IMR-90 (cell line): ENCODE measurements around the gene VEGFA. TPM values are rescaled to one million over a fixed set of nuclear protein-coding genes. Genes with fewer than 3 reads are reported as not detected.

ENCODE experiments used
- ATAC-seq: fragments of 200-7000 bp; cut with Tn5 transposase; 2 replicates; pipeline ENCODE4 v1.9.1; 2020; ENCODE audit warnings: low read depth, mild to moderate bottlenecking, moderate library complexity
- BruUV-seq: library from RNA; stranded (reverse); fragments of 400-500 nt; replicated peaks from 2 replicates; lab custom pipeline; 2021; lab: Mats Ljungman, UMichigan
- CTCF ChIA-PET: fragments of 300-600 bp; formaldehyde crosslinking; extraction: SDS; loops from one replicate; lab custom pipeline; 2021; ENCODE audit warnings: antibody characterized with exemption; lab: Yijun Ruan, JAX
- POLR2A ChIA-PET: fragments of 300-600 bp; sonication (Branson Sonifier 250); formaldehyde crosslinking; loops from one replicate; lab custom pipeline; 2022; ENCODE audit warnings: antibody characterized with exemption; ENCODE audit not compliant: unreplicated experiment; lab: Charles Lee
- DNase-seq: peaks from one replicate; pipeline ENCODE4 v3.0.0; 2013
- H2AFZ ChIP-seq: replicated peaks from 2 replicates; pipeline ENCODE3; 2013; ENCODE audit warnings: low read length, mild to moderate bottlenecking; ENCODE audit not compliant: poor library complexity
- H2AK5ac ChIP-seq: 2 replicates; pipeline ENCODE4 v1.6.1; 2013; ENCODE audit warnings: low read depth, low read length, inconsistent platforms
- H2AK9ac ChIP-seq: replicated peaks from 2 replicates; pipeline ENCODE3; 2013; ENCODE audit warnings: mild to moderate bottlenecking, low read depth, low read length, moderate library complexity; ENCODE audit not compliant: poor library complexity
- H2BK120ac ChIP-seq: 2 replicates; pipeline ENCODE4 v1.6.1; 2013; ENCODE audit warnings: low read depth, low read length, inconsistent platforms
- H2BK15ac ChIP-seq: 3 replicates; pipeline ENCODE4 v1.6.1; 2013; ENCODE audit warnings: low read depth, low read length, inconsistent platforms
- H2BK20ac ChIP-seq: 2 replicates; pipeline ENCODE4 v1.6.1; 2013; ENCODE audit warnings: low read depth, mild to moderate bottlenecking, inconsistent platforms, low read length, moderate library complexity
- H2BK5ac ChIP-seq: 2 replicates; pipeline ENCODE4 v1.6.1; 2013; ENCODE audit warnings: mild to moderate bottlenecking, low read depth, low read length, inconsistent platforms; ENCODE audit not compliant: poor library complexity, severe bottlenecking
- H3K14ac ChIP-seq: replicated peaks from 2 replicates; pipeline ENCODE4 v1.6.1; 2013; ENCODE audit warnings: low read depth, low read length, inconsistent platforms
- H3K18ac ChIP-seq: 2 replicates; pipeline ENCODE4 v1.6.1; 2013; ENCODE audit warnings: low read depth, low read length, control low read depth
- H3K23ac ChIP-seq: 2 replicates; pipeline ENCODE4 v1.6.1; 2013; ENCODE audit warnings: low read depth, low read length, inconsistent platforms
- H3K27ac ChIP-seq: 2 replicates; pipeline ENCODE4 v1.5.1; 2013; ENCODE audit warnings: mild to moderate bottlenecking, control low read depth, low read length; ENCODE audit not compliant: insufficient read depth
- H3K27me3 ChIP-seq: 2 replicates; pipeline ENCODE4 v1.6.1; 2013; ENCODE audit warnings: low read length; ENCODE audit not compliant: control insufficient read depth, insufficient read depth
- H3K36me3 ChIP-seq: 2 replicates; pipeline ENCODE4 v1.6.1; 2013; ENCODE audit warnings: low read length, mixed read lengths; ENCODE audit not compliant: control insufficient read depth, insufficient read depth
- H3K4ac ChIP-seq: 2 replicates; pipeline ENCODE4 v1.6.1; 2013; ENCODE audit warnings: low read depth, low read length, inconsistent platforms
- H3K4me1 ChIP-seq: 2 replicates; pipeline ENCODE4 v1.6.1; 2013; ENCODE audit warnings: low read length, mixed read lengths; ENCODE audit not compliant: control insufficient read depth, insufficient read depth
- H3K4me2 ChIP-seq: 2 replicates; pipeline ENCODE4 v1.6.1; 2013; ENCODE audit warnings: low read depth, mild to moderate bottlenecking, control low read depth, low read length, moderate library complexity
- H3K4me3 ChIP-seq: 2 replicates; pipeline ENCODE4 v1.5.1; 2013; ENCODE audit warnings: low read depth, mild to moderate bottlenecking, control low read depth, low read length, moderate library complexity; ENCODE audit not compliant: insufficient read depth
- H3K56ac ChIP-seq: 2 replicates; pipeline ENCODE4 v1.6.1; 2013; ENCODE audit warnings: low read length, inconsistent platforms; ENCODE audit not compliant: insufficient read depth; ENCODE audit errors: extremely low read depth
- H3K79me1 ChIP-seq, 2 experiments: 2 replicates each; pipeline ENCODE4 v1.6.1; 2013; ENCODE audit warnings: low read length in 2 of 2, inconsistent platforms in 1 of 2, low read depth in 1 of 2
- H3K9ac ChIP-seq: 2 replicates; pipeline ENCODE4 v1.6.1; 2013; ENCODE audit warnings: low read depth, low read length, control low read depth
- H3K9me1 ChIP-seq: 2 replicates; pipeline ENCODE4 v1.6.1; 2013; ENCODE audit warnings: low read length, inconsistent platforms; ENCODE audit not compliant: insufficient read depth
- H3K9me3 ChIP-seq: 2 replicates; pipeline ENCODE4 v1.6.1; 2013; ENCODE audit warnings: low read length; ENCODE audit not compliant: control insufficient read depth, insufficient read depth
- H4K20me1 ChIP-seq: 2 replicates; pipeline ENCODE4 v1.6.1; 2013; ENCODE audit warnings: low read length, inconsistent platforms; ENCODE audit not compliant: insufficient read depth
- H4K5ac ChIP-seq: 2 replicates; pipeline ENCODE4 v1.6.1; 2013; ENCODE audit warnings: mild to moderate bottlenecking, low read depth, low read length, control low read depth
- H4K8ac ChIP-seq, 2 experiments: 2 replicates each; pipeline ENCODE4 v1.6.1; 2013; ENCODE audit warnings: low read depth in 2 of 2, low read length in 2 of 2, control low read depth in 1 of 2, inconsistent platforms in 1 of 2
- H4K91ac ChIP-seq: 2 replicates; pipeline ENCODE4 v1.6.1; 2013; ENCODE audit warnings: low read depth, low read length, inconsistent platforms; ENCODE audit not compliant: insufficient read depth
- BHLHE40 ChIP-seq: fragments of 150-350 bp; IDR thresholded peaks from 2 replicates; pipeline ENCODE4 v1.6.1; 2016; ENCODE audit warnings: mild to moderate bottlenecking, low read depth, low read length
- CEBPB ChIP-seq: IDR thresholded peaks from 2 replicates; pipeline ENCODE4 v1.6.1; 2012; ENCODE audit warnings: low read depth, low read length, improper control_type of control experiment
- CHD1 ChIP-seq: IDR thresholded peaks from 2 replicates; pipeline ENCODE4 v1.6.1; 2012; ENCODE audit warnings: low read depth, low read length, improper control_type of control experiment
- CTCF ChIP-seq: conservative IDR thresholded peaks from 2 replicates; pipeline ENCODE4 v1.5.1; 2012; ENCODE audit warnings: mild to moderate bottlenecking, low read depth, low read length, improper control_type of control experiment
- ELK1 ChIP-seq: fragments of 150-350 bp; IDR thresholded peaks from 2 replicates; pipeline ENCODE4 v1.6.1; 2016; ENCODE audit warnings: low read depth, mild to moderate bottlenecking, low read length, moderate library complexity, borderline replicate concordance
- FOS ChIP-seq: fragments of 150-350 bp; IDR thresholded peaks from 2 replicates; pipeline ENCODE4 v1.6.1; 2016; ENCODE audit warnings: low read depth, low read length
- MAFK ChIP-seq: IDR thresholded peaks from 2 replicates; pipeline ENCODE4 v1.6.1; 2012; ENCODE audit warnings: low read depth, low read length, improper control_type of control experiment
- MAZ ChIP-seq: IDR thresholded peaks from 2 replicates; pipeline ENCODE4 v1.6.1; 2012; ENCODE audit warnings: low read depth, mild to moderate bottlenecking, low read length, improper control_type of control experiment, moderate library complexity, borderline replicate concordance
- MXI1 ChIP-seq: IDR thresholded peaks from 2 replicates; pipeline ENCODE4 v1.6.1; 2012; ENCODE audit warnings: low read depth, mild to moderate bottlenecking, low read length, moderate library complexity, borderline replicate concordance
- NFE2L2 ChIP-seq: fragments of 150-350 bp; IDR thresholded peaks from 2 replicates; pipeline ENCODE4 v1.6.1; 2016; ENCODE audit warnings: low read depth, mild to moderate bottlenecking, low read length
- POLR2A ChIP-seq: IDR thresholded peaks from 2 replicates; pipeline ENCODE4 v1.6.1; 2012; ENCODE audit warnings: mild to moderate bottlenecking, low read depth, low read length
- RAD21 ChIP-seq: IDR thresholded peaks from 2 replicates; pipeline ENCODE4 v1.6.1; 2012; ENCODE audit warnings: low read length, improper control_type of control experiment
- RCOR1 ChIP-seq: IDR thresholded peaks from 2 replicates; pipeline ENCODE4 v1.6.1; 2012; ENCODE audit warnings: mild to moderate bottlenecking, low read length, improper control_type of control experiment; ENCODE audit not compliant: insufficient replicate concordance
- RFX5 ChIP-seq: IDR thresholded peaks from 2 replicates; pipeline ENCODE4 v1.8.0; 2012; ENCODE audit warnings: low read depth, mild to moderate bottlenecking, low read length, moderate library complexity
- SMC3 ChIP-seq: fragments of 150-350 bp; IDR thresholded peaks from 2 replicates; pipeline ENCODE4 v1.6.1; 2016; ENCODE audit warnings: low read depth, mild to moderate bottlenecking, antibody characterized with exemption, low read length, moderate library complexity
- USF2 ChIP-seq: fragments of 150-350 bp; IDR thresholded peaks from 2 replicates; pipeline ENCODE4 v1.6.1; 2017; ENCODE audit warnings: mild to moderate bottlenecking, antibody characterized with exemption, low read length, low read depth
- WGBS, 2 experiments: methylation state at CpG; one replicate each; pipeline versions ENCODE4 v1.1.5 to v1.1.7; 2013; ENCODE audit warnings: missing lambda C conversion rate in 2 of 2; ENCODE audit not compliant: insufficient read length in 1 of 2; ENCODE audit errors: extremely low coverage in 2 of 2; 5-methylcytosine and 5-hydroxymethylcytosine counted together
- dilution Hi-C: fragments of 300-500 bp; cut with HindIII; formaldehyde crosslinking; loops from one replicate; pipeline ENCODE4 v1.14.3; 2018; ENCODE audit warnings: low sequenced_read_pairs; ENCODE audit not compliant: unreplicated experiment
- in situ Hi-C: fragments of 300-500 bp; cut with MboI; formaldehyde crosslinking; loops from 3 replicates; pipeline ENCODE4 v1.14.3; 2019; ENCODE audit warnings: low sequenced_read_pairs, inconsistent platforms, mixed read lengths
- intact Hi-C: fragments of 100-400 bp; cut with micrococcal nuclease; formaldehyde crosslinking; loops from 2 replicates; pipeline ENCODE4 v1.10.0; 2022
- polyA plus RNA-seq, 3 experiments: library from polyadenylated mRNA; depleted of rRNA; stranded (reverse); fragments of >200 nt; gene quantifications; 2 replicates each; pipeline ENCODE4 v1.2.3, GENCODE V29; 2012; ENCODE audit warnings: low replicate concordance in 1 of 3
- total RNA-seq: library from RNA; depleted of rRNA; stranded (reverse); fragments of >200 nt; gene quantifications from 2 replicates; pipeline ENCODE4 v1.2.3, GENCODE V29; 2012

The VEGFA gene
- total and polyA plus RNA-seq, 2 of the 4 experiments (the other 2 are of a cell fraction), result 190 to 234 TPM

DNA sequence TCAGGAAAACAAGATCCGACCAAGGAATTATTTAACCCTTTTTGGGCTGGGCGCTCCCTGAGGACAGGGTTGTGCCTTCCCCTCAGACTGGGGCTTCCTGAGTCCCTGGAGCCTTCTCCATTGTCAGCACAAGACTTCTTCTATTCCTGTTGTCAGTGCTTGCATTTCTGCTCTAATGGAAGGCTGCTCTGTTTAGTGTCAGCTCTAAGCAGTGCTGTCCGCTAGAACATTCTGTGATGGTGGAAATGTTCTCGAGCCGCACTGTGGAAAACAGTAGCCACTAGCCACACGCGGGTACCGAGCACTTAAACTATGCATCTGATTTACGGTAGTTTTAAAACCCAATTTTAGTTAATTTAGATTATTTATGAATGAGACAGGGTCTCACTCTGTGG lies 64.0 kb downstream of the VEGFA start:
- no peak overlapping the region for H2AK9ac ChIP-seq
- peak overlapping the region; percentile 27 for H2AFZ ChIP-seq
- ChIA-PET CTCF (no interaction called here), POLR2A (no interaction called here)
- H2BK5ac ChIP-seq, result no peak overlapping the region
- H3K4me1 ChIP-seq, result peaks cover 25% of the 10 kb centered on the region
- no peak overlapping the region for H4K8ac ChIP-seq
- no peaks in the 10 kb centered on the region for H3K9me3 ChIP-seq
- H3K9ac ChIP-seq, result no peak overlapping the region
- H2BK15ac ChIP-seq, result no peak overlapping the region
- dilution Hi-C loops, result no loop called here
- peaks cover 19% of the 10 kb centered on the region; the same call in 1 of the 2 replicates for H3K9me1 ChIP-seq
- H3K4me3 ChIP-seq, result no peak overlapping the region
- H3K18ac ChIP-seq, result no peak overlapping the region
- 79% methylated on average over 4 of the region's 9 CpGs; no CpG with 5 or more reads in 1 of the 2 experiments for WGBS, 2 experiments
- no TSS peak for BruUV-seq
- H3K14ac ChIP-seq, result no peak overlapping the region
- H4K91ac ChIP-seq, result no peak overlapping the region
- ATAC-seq, result no peak
- H3K4me2 ChIP-seq, result no peak overlapping the region
- H3K27me3 ChIP-seq, result peaks cover 25% of the 10 kb centered on the region
- H3K56ac ChIP-seq, result no peak overlapping the region
- in situ Hi-C loops, result no loop called here
- no peaks in the 10 kb centered on the region for H3K79me1 ChIP-seq
- H4K5ac ChIP-seq, result no peak overlapping the region
- H2BK20ac ChIP-seq, result no peak overlapping the region
- H2BK120ac ChIP-seq, result no peak overlapping the region
- no peak overlapping the region for H3K27ac ChIP-seq
- peaks cover 3% of the 10 kb centered on the region; the same call in 1 of the 2 replicates for H4K20me1 ChIP-seq
- H2AK5ac ChIP-seq, result no peak overlapping the region; the same call in 1 of the 2 replicates
- no peaks in the 10 kb centered on the region for H3K36me3 ChIP-seq
- DNase-seq, result no peak
- intact Hi-C loops, result no loop called here
- H3K23ac ChIP-seq, result no peak overlapping the region
- TF ChIP-seq MAZ, result no peak
- TF ChIP-seq RFX5, result no peak
- TF ChIP-seq CHD1, result no peak
- no peak for TF ChIP-seq NFE2L2
- TF ChIP-seq FOS, result no peak
- TF ChIP-seq POLR2A, result no peak
- no peak for TF ChIP-seq RAD21
- no peak for TF ChIP-seq MAFK
- TF ChIP-seq SMC3, result no peak
- no peak for TF ChIP-seq ELK1
- no peak for TF ChIP-seq BHLHE40
- TF ChIP-seq CTCF, result no peak
- no peak for TF ChIP-seq MXI1
- TF ChIP-seq CEBPB, result no peak
- TF ChIP-seq USF2, result no peak
- no peak for TF ChIP-seq RCOR1
- peak overlapping the region; percentile 12; the same call in 1 of the 2 replicates for H3K4ac ChIP-seq
